ENCODE measurements around the gene SHF. TPM values are rescaled to one million over a fixed set of nuclear protein-coding genes. Genes with fewer than 3 reads are reported as not detected.

Gene SHF
- total and polyA plus RNA-seq, 4 donors: 4.3 to 19.0 (median 13.3) TPM

GRCh38 chr15:45156744-45157455 is 30.9 kb downstream of the SHF start:
- DNase-seq (no peak), ATAC-seq (ENCODE audit: low FRiP score) (no peak)
- H3K4me1 ChIP-seq (ENCODE audit: control insufficient read depth in 1 of 2, insufficient read depth in 2 of 2, low read length in 2 of 2): no peaks in the 10 kb centered on the region
- no peaks in the 10 kb centered on the region for H3K9me3 ChIP-seq (ENCODE audit: control insufficient read depth, low read length)
- no peaks in the 10 kb centered on the region for H3K36me3 ChIP-seq (ENCODE audit: control insufficient read depth in 1 of 2, insufficient read depth in 2 of 2, low read length in 1 of 2)
- 80 to 81% methylated on average over 7 of the region's 7 CpGs for WGBS, 2 donors
- intact Hi-C loops (cut with DNase I): no loop called here
- H3K4me3 ChIP-seq (ENCODE audit: low read length in 2 of 2): no peak overlapping the region
- no peaks in the 10 kb centered on the region for H3K27me3 ChIP-seq (ENCODE audit: control insufficient read depth in 1 of 2, insufficient read depth in 2 of 2, low read length in 1 of 2)
- no peak overlapping the region for H3K27ac ChIP-seq (ENCODE audit: low read depth in 1 of 2, low read length in 2 of 2)

DNA sequence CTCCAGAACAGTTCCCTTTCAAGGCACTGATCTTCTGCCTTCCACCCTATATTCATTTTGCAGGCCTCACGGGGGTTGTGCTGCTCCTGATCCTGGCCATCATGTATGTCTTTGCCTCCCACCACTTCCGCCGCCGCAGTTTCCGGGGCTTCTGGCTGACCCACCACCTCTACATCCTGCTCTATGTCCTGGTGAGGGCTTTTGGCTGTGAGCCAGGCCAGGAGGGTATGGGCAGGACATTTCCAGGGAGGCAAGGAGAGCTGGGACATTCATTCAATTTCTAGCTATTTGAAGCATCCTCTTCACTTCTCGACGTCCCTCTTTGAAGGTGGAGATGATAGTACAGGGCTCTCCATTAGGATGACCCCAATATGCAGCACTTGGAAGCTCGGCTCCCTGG is 32.0 kb downstream of the SHF start:
- Histone ChIP-seq H3K4me3 (ENCODE audit: low read length in 2 of 2) (no peak overlapping the region), H3K27me3 (ENCODE audit: control insufficient read depth in 1 of 2, insufficient read depth in 2 of 2, low read length in 1 of 2) (no peaks in the 10 kb centered on the region), H3K9me3 (ENCODE audit: control insufficient read depth, low read length) (no peaks in the 10 kb centered on the region), H3K4me1 (ENCODE audit: control insufficient read depth in 1 of 2, insufficient read depth in 2 of 2, low read length in 2 of 2) (no peaks in the 10 kb centered on the region), H3K36me3 (ENCODE audit: control insufficient read depth in 1 of 2, insufficient read depth in 2 of 2, low read length in 1 of 2) (no peaks in the 10 kb centered on the region), H3K27ac (ENCODE audit: low read depth in 1 of 2, low read length in 2 of 2) (no peak overlapping the region)
- ATAC-seq (ENCODE audit: low FRiP score) (no peak), DNase-seq (no peak)
- 88 to 90% methylated on average over 8 of the region's 8 CpGs for WGBS, 2 donors
- intact Hi-C loops (cut with DNase I): no loop called here

GRCh38 chr15:45151998-45152828 is 35.6 kb downstream of the SHF start:
- WGBS, 2 donors: 90 to 91% methylated on average over 34 to 36 of the region's 36 CpGs
- Histone ChIP-seq H3K4me1 (ENCODE audit: control insufficient read depth in 1 of 2, insufficient read depth in 2 of 2, low read length in 2 of 2) (no peaks in the 10 kb centered on the region), H3K4me3 (ENCODE audit: low read length in 2 of 2) (no peak overlapping the region), H3K27me3 (ENCODE audit: control insufficient read depth in 1 of 2, insufficient read depth in 2 of 2, low read length in 1 of 2) (no peaks in the 10 kb centered on the region), H3K9me3 (ENCODE audit: control insufficient read depth, low read length) (no peaks in the 10 kb centered on the region), H3K27ac (ENCODE audit: low read depth in 1 of 2, low read length in 2 of 2) (no peak overlapping the region), H3K36me3 (ENCODE audit: control insufficient read depth in 1 of 2, insufficient read depth in 2 of 2, low read length in 1 of 2) (no peaks in the 10 kb centered on the region)
- no peak for DNase-seq
- no peak for ATAC-seq (ENCODE audit: low FRiP score)
- intact Hi-C loops (cut with DNase I): no loop called here

DNA sequence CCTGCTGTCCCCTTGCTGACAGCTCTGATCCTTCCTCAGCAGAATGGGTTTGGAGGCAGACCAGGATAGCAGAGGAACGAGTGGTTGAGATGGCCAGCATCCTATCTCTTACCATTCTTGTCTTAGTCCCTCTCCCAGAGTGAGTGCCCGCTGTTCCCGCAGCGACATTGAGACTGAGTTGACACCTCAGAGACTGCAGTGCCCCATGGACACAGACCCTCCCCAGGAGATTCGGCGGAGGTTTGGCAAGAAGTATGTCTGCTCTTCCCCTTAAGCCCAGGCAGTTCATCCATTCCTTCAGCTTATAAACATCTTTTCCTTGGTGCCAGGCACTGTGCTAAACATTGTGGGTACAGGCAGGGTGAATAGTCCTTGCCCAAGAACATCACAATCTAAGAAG is 36.8 kb downstream of the SHF start:
- H3K9me3 ChIP-seq (ENCODE audit: control insufficient read depth, low read length): no peaks in the 10 kb centered on the region
- H3K27ac ChIP-seq (ENCODE audit: low read depth in 1 of 2, low read length in 2 of 2): no peak overlapping the region
- no peaks in the 10 kb centered on the region for H3K4me1 ChIP-seq (ENCODE audit: control insufficient read depth in 1 of 2, insufficient read depth in 2 of 2, low read length in 2 of 2)
- no peaks in the 10 kb centered on the region for H3K36me3 ChIP-seq (ENCODE audit: control insufficient read depth in 1 of 2, insufficient read depth in 2 of 2, low read length in 1 of 2)
- intact Hi-C loops (cut with DNase I): no loop called here
- H3K4me3 ChIP-seq (ENCODE audit: low read length in 2 of 2): no peak overlapping the region
- ATAC-seq (ENCODE audit: low FRiP score) (no peak), DNase-seq (peak; percentile 12 to 35)
- WGBS, 2 donors: 85 to 91% methylated on average over 6 of the region's 6 CpGs
- no peaks in the 10 kb centered on the region for H3K27me3 ChIP-seq (ENCODE audit: control insufficient read depth in 1 of 2, insufficient read depth in 2 of 2, low read length in 1 of 2)

GRCh38 chr15:45150481-45150880 is 37.3 kb downstream of the SHF start:
- DNase-seq: peak in 1 of 2 donors; percentile 43
- Histone ChIP-seq H3K9me3 (ENCODE audit: control insufficient read depth, low read length) (no peaks in the 10 kb centered on the region), H3K27ac (ENCODE audit: low read depth in 1 of 2, low read length in 2 of 2) (no peak overlapping the region), H3K27me3 (ENCODE audit: control insufficient read depth in 1 of 2, insufficient read depth in 2 of 2, low read length in 1 of 2) (no peaks in the 10 kb centered on the region), H3K36me3 (ENCODE audit: control insufficient read depth in 1 of 2, insufficient read depth in 2 of 2, low read length in 1 of 2) (no peaks in the 10 kb centered on the region), H3K4me3 (ENCODE audit: low read length in 2 of 2) (no peak overlapping the region), H3K4me1 (ENCODE audit: control insufficient read depth in 1 of 2, insufficient read depth in 2 of 2, low read length in 2 of 2) (no peaks in the 10 kb centered on the region)
- intact Hi-C loops (cut with DNase I): no loop called here
- ATAC-seq (ENCODE audit: low FRiP score): no peak
- 73% methylated on average over 6 of the region's 6 CpGs for WGBS, 2 donors

DNA sequence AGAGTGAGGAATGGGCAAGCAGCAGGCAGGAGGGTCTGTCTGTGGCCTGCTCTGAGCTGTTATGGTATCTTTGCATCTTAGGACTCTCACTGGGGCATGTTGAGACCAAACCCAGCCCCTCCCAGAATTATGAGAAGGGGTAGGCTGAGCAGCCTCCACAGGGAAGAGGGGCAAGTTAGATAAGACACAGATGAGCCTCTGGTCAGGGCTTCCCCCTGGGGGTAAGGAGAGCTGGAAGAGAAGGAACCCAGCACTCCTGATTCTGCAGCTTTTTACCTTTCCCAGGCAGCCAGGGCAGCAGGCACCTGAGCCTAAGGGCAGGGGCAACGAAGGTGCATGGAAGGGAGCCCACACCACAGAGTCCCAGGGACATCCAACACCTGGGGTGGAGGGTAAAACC is 38.7 kb downstream of the SHF start:
- DNase-seq (peak in 1 of 2 donors; percentile 51), ATAC-seq (ENCODE audit: low FRiP score) (no peak)
- Histone ChIP-seq H3K9me3 (ENCODE audit: control insufficient read depth, low read length) (no peaks in the 10 kb centered on the region), H3K4me3 (ENCODE audit: low read length in 2 of 2) (no peak overlapping the region), H3K27me3 (ENCODE audit: control insufficient read depth in 1 of 2, insufficient read depth in 2 of 2, low read length in 1 of 2) (no peaks in the 10 kb centered on the region), H3K4me1 (ENCODE audit: control insufficient read depth in 1 of 2, insufficient read depth in 2 of 2, low read length in 2 of 2) (no peaks in the 10 kb centered on the region), H3K27ac (ENCODE audit: low read depth in 1 of 2, low read length in 2 of 2) (no peak overlapping the region), H3K36me3 (ENCODE audit: control insufficient read depth in 1 of 2, insufficient read depth in 2 of 2, low read length in 1 of 2) (no peaks in the 10 kb centered on the region)
- intact Hi-C loops (cut with DNase I): no loop called here
- 95 to 100% methylated on average over 1 of the region's 1 CpG for WGBS, 2 donors

- Histone ChIP-seq H3K4me3 (ENCODE audit: low read length in 2 of 2) (no peak overlapping the region), H3K36me3 (ENCODE audit: control insufficient read depth in 1 of 2, insufficient read depth in 2 of 2, low read length in 1 of 2) (no peaks in the 10 kb centered on the region), H3K4me1 (ENCODE audit: control insufficient read depth in 1 of 2, insufficient read depth in 2 of 2, low read length in 2 of 2) (no peaks in the 10 kb centered on the region), H3K9me3 (ENCODE audit: control insufficient read depth, low read length) (no peaks in the 10 kb centered on the region), H3K27me3 (ENCODE audit: control insufficient read depth in 1 of 2, insufficient read depth in 2 of 2, low read length in 1 of 2) (no peaks in the 10 kb centered on the region), H3K27ac (ENCODE audit: low read depth in 1 of 2, low read length in 2 of 2) (no peak overlapping the region)
- intact Hi-C loops (cut with DNase I): no loop called here
- ATAC-seq (ENCODE audit: low FRiP score) (no peak), DNase-seq (peak in 1 of 2 donors; percentile 57)
- WGBS, 2 donors: 81 to 82% methylated on average over 12 of the region's 12 CpGs
These were observed 39.4 kb downstream of the SHF start for GRCh38 chr15:45148076-45149059.

GRCh38 chr15:45147606-45148005 is 40.2 kb downstream of the SHF start:
- 93 to 94% methylated on average over 6 to 7 of the region's 7 CpGs for WGBS, 2 donors
- Histone ChIP-seq H3K27ac (ENCODE audit: low read depth in 1 of 2, low read length in 2 of 2) (no peak overlapping the region), H3K4me1 (ENCODE audit: control insufficient read depth in 1 of 2, insufficient read depth in 2 of 2, low read length in 2 of 2) (no peaks in the 10 kb centered on the region), H3K4me3 (ENCODE audit: low read length in 2 of 2) (no peak overlapping the region), H3K27me3 (ENCODE audit: control insufficient read depth in 1 of 2, insufficient read depth in 2 of 2, low read length in 1 of 2) (no peaks in the 10 kb centered on the region), H3K9me3 (ENCODE audit: control insufficient read depth, low read length) (no peaks in the 10 kb centered on the region), H3K36me3 (ENCODE audit: control insufficient read depth in 1 of 2, insufficient read depth in 2 of 2, low read length in 1 of 2) (no peaks in the 10 kb centered on the region)
- DNase-seq (peak in 1 of 2 donors; percentile 45), ATAC-seq (ENCODE audit: low FRiP score) (no peak)
- intact Hi-C loops (cut with DNase I): no loop called here
